Measurements from ENCODE around the gene IPPK. TPM values are rescaled to one million over a fixed set of nuclear protein-coding genes. Genes with fewer than 3 reads are reported as not detected.
"Not testable (repeated sequence)": the region's sequence is repeated elsewhere in the genome, so short reads cannot be mapped to it uniquely, and the experiment has no call there.

IPPK gene
- polyA plus RNA-seq, 1 donor: 6.5 TPM

DNA sequence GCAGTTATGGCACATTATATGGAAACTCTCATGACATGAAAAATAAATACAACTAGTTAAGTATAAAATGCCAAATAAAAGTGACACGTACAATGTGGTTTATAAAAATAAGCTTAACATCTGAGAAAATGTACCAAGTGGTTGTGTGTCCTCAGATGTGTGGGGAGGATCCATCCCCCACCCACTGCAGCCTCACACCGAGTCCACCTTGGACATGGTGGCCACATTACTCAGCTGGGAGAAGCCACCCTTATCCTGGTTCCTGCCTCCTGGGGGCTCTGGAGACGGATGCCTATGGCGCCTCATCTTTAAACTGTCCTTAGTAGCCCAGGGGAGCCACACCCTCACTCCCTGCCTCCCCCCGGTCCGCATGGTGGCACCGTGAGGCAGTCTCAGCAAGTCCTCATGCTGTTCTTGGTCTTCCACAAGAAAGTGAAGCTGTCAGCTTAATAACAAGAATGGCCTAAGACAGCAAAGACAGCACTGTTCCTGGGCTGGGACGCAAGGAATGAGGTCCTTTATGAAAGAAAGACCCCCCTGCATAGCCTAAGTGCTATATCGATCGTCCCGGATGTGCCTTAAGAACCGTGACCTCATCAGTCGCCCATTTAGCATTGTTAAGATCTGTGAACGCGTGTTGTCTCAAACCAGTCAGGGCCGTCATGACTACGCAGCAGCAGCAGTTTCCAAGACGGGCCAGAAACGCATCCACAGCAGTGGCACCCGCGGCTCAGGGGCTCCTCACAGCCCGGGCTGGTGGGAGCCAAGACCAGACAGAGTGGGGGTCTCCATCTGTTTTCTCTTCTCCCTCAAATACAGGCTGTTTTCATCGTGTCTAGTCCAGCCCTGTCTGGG lies 56.4 kb downstream of the IPPK start:
- DNase-seq: no peak

GRCh38 chr9:92612816-92613215 lies 57.1 kb downstream of the IPPK start:
- no peak for DNase-seq

GRCh38 chr9:92612292-92612691 lies 57.6 kb downstream of the IPPK start:
- DNase-seq: no peak

GRCh38 chr9:92611621-92612285 lies 58.2 kb downstream of the IPPK start:
- DNase-seq: peak; percentile 79

DNA sequence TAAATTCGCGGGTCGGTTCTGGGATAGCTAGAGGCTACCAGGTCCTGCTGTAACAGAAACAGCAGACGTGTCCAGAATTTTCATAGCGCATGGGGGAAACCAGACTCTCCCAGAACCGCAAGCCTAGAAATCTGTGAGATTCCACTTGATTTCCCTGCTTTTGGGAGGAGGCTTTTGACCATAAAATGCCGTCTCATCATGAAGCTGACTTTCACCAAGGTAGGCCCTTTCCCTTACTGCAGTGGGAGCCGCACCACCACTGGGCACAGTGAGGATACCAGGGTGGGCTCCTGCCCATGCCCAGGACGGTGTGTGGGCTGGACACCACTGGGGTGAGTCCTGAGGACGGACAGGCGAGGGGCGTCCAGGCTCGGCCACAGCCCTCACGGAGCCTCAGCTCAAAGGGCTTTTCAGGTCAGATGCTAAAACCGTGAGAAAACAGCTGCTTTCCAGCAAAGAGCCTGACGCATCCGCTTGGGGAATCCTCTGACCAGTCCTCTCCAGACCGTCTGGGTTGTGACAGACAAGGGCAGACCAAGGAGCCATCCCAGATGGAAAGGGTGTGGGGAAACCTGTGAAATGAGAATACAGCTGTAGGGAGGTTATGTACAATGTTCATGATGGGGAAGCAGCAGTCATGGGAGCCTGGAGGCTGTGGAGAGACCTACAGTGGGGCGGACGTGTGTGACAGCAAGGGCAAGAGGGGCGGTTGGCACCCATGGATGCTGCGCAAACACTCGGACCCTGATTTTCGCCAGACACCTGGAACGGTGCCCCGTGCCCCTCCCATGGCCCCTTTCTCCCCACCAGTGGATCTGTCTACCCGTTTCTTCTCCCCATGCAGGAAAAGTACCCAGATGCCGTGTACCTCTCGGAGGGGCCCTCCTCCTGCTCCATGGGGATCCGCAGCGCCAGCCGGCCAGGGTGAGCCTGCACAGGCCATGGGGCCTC lies 59.2 kb downstream of the IPPK start:
- DNase-seq: no peak

- DNase-seq: peak; percentile 75
Observed at GRCh38 chr9:92608909-92609445, 61.0 kb downstream of the IPPK start.

DNA sequence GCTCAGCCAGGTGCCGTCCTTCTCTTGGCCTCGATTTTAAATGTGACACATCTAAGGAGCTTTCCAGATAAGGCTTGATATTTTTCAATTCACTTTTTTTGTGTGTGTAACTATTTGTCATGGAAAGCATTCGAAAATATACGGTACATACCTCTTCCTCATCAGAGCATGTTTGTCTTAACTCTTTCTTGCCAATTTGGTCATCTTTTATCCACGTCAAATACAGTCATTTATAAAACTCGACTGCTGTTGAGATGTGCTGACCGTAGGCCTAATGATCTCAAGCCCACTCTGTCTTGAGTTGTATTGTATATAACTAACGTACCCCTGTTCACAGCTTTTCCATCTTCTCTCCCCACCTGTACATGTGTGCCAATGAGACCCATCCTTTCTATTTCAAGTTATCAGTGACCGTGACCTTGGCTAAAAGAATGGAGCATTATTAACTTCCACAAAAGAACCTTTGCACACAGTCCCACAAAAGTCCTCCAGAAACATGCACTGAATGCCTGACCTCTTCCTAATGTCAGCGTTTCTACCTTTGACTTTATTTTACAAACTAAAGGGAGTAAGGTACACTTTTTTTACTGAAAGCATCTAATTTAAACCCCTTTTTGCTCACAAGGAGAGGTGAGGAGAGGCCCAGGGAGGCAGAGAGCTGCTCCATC lies 61.6 kb downstream of the IPPK start:
- DNase-seq: no peak

DNA sequence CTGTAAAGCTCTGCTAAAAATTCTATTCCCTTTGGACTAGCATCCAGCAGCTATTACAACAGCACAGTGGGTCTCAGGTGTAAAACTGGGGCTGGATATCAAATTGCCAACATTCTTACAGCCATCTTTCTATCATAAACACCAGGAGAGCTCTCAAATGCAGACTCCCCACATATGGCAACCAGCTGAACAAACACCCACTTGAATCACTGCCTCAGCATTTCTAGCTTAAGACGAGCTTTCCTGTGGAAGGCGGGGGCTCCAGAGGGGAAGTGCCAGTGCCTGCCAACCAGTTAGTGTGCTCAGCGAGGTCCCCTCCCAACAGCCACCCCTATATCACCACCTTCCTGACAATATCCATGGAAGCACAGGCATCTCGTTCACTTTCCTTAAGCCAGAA lies 62.2 kb downstream of the IPPK start:
- DNase-seq: no peak

GRCh38 chr9:92607088-92607487 lies 62.8 kb downstream of the IPPK start:
- DNase-seq: no peak

- no peak for DNase-seq
Observed at GRCh38 chr9:92605224-92605623, 64.7 kb downstream of the IPPK start.

DNA sequence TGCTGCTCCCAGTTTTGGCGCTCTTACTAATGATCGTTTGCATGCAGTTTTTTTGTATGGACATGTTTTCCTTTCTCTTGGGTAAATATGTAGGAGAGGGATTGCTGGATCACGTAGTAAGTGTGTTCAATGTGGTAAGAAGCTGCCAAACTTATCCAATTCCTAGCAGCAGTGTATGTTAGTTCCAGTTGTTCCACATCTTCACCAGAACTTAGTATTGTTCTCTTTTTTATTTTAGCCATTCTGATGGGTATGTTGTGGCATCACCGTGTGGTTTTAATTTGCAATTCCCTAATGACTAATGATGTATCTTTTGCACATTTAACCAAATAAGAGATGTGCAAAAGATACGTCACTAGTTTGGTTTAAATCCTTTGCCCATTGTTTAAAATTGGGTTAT lies 65.9 kb downstream of the IPPK start:
- DNase-seq: no peak

GRCh38 chr9:92603100-92603499 lies 66.8 kb downstream of the IPPK start:
- no peak for DNase-seq

DNA sequence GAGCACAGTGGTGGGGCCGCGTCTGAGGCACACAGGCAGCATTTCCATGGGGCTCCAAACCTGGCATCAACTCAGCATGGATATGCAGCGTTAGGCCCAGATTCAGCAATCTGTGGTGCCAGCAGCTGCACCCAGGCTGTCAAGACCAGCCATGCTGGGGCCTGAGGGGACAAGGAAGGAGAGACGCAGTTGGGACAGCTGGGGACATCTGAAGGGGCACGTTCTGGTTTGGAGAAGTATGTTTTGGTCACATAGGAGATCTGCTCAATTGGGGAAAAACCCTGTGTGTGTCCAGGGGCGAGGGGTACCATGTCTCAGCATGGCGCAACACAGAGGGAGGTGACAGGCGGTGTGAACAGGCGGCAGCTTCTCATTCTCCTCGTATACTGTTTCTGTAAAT lies 67.5 kb downstream of the IPPK start:
- no peak for DNase-seq

DNA sequence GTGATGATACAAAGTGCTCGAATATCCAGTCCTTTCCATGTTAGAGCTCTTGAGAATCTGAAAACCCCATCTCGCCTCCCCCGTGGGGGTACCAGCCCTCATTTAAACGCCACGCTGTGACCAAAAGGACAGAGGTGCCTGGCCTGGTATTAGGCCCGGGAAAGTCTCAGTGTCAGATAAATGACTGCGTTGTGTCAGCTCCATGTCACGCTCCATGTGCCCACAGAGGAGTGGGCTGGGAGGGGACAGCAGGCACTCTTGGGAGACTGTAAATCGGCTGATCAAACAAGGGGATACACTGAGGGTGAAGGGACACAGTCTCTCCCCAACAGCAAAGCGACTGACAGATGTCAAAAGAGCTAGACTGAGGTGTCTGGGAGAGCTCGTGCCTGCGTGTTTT lies 68.5 kb downstream of the IPPK start:
- DNase-seq: no peak

DNA sequence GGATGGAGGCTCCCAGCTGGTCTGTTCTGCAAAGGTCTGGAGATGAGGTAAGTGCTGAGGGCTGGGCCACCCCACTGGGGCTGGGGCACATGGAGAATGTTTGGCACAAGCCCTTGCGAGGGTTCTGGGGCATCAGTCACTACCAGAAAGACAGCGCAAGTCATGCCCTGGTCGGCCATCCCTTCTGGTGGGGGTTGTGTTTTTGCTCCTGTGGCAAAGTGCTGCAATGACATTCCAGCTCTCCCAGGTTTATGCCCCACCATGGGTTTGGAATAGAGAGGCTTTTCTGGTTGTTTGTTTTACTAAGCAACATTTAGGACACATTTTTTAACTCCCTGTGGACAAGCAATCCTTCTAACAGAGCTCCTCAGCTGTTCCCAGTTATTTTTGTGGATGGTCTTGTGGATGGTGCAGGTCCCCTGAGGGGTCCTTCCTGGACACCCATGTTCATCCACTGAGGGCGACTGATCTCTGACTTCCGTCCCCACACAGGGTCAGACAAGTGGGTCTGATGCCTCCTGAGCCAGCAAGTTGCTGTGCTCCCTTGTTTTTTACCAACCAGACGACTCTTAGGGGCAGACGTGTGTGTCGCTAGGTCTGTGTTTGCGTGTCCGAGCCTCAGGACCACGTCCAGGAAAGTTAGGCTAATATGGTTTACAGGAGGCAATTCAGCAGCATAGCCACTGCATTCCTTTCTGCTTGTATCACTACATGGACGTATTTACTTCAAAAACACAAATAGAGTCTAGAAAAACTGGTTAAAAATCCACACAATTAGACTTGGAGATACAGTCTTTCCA lies 69.3 kb downstream of the IPPK start:
- DNase-seq: peak; percentile 84

DNA sequence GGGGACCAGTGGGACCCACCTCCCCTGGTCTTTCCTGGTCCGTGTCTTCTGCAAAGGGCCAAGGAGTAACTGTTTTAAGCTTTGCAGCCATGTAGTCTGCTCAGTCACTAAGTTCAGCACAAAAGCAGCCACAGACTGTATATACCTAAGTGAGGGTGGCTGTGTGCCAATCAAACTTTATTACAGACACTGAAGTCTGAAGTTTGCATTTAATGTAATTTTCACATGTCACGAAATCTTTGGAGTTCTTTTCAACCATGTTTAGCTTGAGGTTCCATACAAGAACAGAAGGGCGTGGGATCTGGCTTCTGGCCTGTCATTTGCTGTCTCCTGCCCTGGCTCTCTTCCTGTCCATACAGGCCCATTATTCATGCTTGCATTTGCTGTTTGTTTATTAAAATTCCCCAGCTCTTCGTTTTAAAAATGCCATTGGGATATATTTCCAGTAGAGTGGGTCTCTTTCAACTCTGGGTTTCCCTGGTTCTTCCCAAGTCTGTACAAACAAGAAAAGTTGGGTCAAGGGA lies 69.9 kb downstream of the IPPK start:
- peak; percentile 69 for DNase-seq

DNA sequence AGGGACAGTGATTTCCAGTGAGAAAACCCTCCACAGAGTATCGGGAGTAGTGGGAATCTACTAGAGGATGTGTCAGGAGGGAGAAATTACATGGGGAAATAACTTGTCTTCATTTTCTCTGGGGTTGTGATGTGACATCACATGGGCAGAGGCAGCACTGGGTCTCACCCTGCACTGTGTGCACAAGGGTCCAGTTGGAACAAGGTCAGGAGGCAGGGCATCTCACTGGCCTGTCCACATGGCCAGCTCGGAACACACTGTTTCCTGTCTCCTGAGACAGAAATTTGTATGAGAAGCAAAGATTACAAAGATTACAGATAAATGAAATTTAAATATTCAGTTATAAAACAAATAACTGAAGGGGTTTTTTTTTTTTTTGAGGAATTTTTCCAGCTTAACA lies 71.5 kb downstream of the IPPK start:
- DNase-seq: no peak

- no peak for DNase-seq
Observed at GRCh38 chr9:92595930-92596329, 74.0 kb downstream of the IPPK start.

DNA sequence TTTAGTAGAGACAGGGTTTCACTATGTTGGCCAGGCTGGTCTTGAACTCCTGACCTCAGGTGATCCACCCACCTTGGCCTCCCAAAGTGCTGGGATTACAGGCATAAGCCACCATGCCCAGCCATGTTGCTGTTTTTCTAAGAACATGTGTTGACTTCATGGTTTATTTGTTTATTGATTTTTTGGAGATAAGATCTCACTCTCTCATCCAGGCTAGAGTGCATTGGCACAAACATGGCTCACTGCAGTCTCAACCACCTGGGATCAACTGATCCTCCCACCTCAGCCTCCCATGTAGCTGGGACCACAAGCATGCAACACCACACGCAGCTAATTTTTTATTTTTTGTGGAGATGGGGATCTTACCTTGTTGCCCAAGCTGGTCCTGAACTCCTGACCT lies 74.9 kb downstream of the IPPK start:
- DNase-seq: not testable (repeated sequence)

GRCh38 chr9:92592946-92593861 lies 76.7 kb downstream of the IPPK start:
- DNase-seq: no peak

Data from hindlimb muscle (tissue), 1 donor.